B cell (primary cell): ENCODE measurements around the gene SRPK1. TPM values are rescaled to one million over a fixed set of nuclear protein-coding genes. Genes with fewer than 3 reads are reported as not detected.

Experiments
- ATAC-seq: fragments of 200-7000 bp; cut with Tn5 transposase; one replicate; pipeline ENCODE4 v1.10.0; 2021; ENCODE audit warnings: low read depth, mild to moderate bottlenecking, moderate number of reproducible peaks, moderate library complexity
- CTCF ChIA-PET: fragments of 350-600 bp; sonication (Branson Sonifier 250); formaldehyde crosslinking; loops from one replicate; lab custom pipeline; 2021; ENCODE audit warnings: antibody characterized with exemption, inconsistent platforms; lab: Charles Lee
- POLR2A ChIA-PET: fragments of 350-600 bp; sonication (Branson Sonifier 250); formaldehyde crosslinking; loops from one replicate; lab custom pipeline; 2021; ENCODE audit warnings: antibody characterized with exemption; lab: Charles Lee
- DNase-seq: peaks from one replicate; pipeline ENCODE4 v3.0.0; 2013
- H2AFZ ChIP-seq: 2 replicates; pipeline ENCODE4 v1.6.1; 2012; ENCODE audit warnings: mild to moderate bottlenecking, low read depth, low read length; ENCODE audit not compliant: insufficient read depth, poor library complexity, severe bottlenecking
- H3K27ac ChIP-seq, 2 donors: 1 replicate in 1 of 2; 2 replicates in 1 of 2; pipeline ENCODE4 v1.5.1; 2012 to 2013; ENCODE audit warnings: low read length in 2 of 2, mild to moderate bottlenecking in 2 of 2, moderate library complexity in 1 of 2
- H3K27me3 ChIP-seq, 4 experiments: fragments of 200-600 bp in 1 of 4; sonication (generic) in 1 of 4; replicated peaks in 1 of 4; 1 replicate in 2 of 4; 2 replicates in 2 of 4; pipeline versions ENCODE4 v1.6.1 to v1.7.0; 2013 to 2016; ENCODE audit warnings: low read length in 3 of 4, mild to moderate bottlenecking in 2 of 4, mixed read lengths in 1 of 4, moderate library complexity in 1 of 4; ENCODE audit not compliant: insufficient read depth in 4 of 4, control insufficient read depth in 3 of 4; ENCODE audit errors: control extremely low read depth in 1 of 4
- H3K36me3 ChIP-seq, 2 experiments: replicated peaks in 1 of 2; 1 replicate in 1 of 2; 2 replicates in 1 of 2; pipeline versions ENCODE4 v1.6.1 to v1.7.1; 2013; ENCODE audit warnings: low read length in 1 of 2; ENCODE audit not compliant: insufficient read depth in 2 of 2, control insufficient read depth in 1 of 2; ENCODE audit errors: control extremely low read depth in 1 of 2, extremely low read depth in 1 of 2
- H3K4me1 ChIP-seq, 2 donors: fragments of 200-600 bp in 1 of 2; sonication (generic) in 1 of 2; 1 replicate in 1 of 2; 2 replicates in 1 of 2; pipeline versions ENCODE4 v1.5.1 to v1.6.1; 2013 to 2017; ENCODE audit warnings: low read length in 2 of 2; ENCODE audit not compliant: control insufficient read depth in 2 of 2, insufficient read depth in 2 of 2
- H3K4me2 ChIP-seq: replicated peaks from 2 replicates; pipeline ENCODE3; 2012; ENCODE audit warnings: mild to moderate bottlenecking, low read depth, low read length; ENCODE audit not compliant: poor library complexity, severe bottlenecking
- H3K4me3 ChIP-seq, 5 experiments: fragments of 200-600 bp in 1 of 5; sonication (generic) in 1 of 5; 1 replicate in 3 of 5; 2 replicates in 2 of 5; pipeline versions ENCODE4 v1.5.1 to v1.7.0; 2011 to 2016; ENCODE audit warnings: low read length in 4 of 5, mild to moderate bottlenecking in 4 of 5, low read depth in 2 of 5, control low read depth in 1 of 5, moderate library complexity in 1 of 5; ENCODE audit not compliant: insufficient read depth in 1 of 5; ENCODE audit errors: control extremely low read depth in 1 of 5, extremely low read depth in 1 of 5
- H3K79me2 ChIP-seq: fragments of 200-600 bp; sonication (generic); one replicate; pipeline ENCODE4 v1.6.0; 2016; ENCODE audit warnings: low read length; ENCODE audit not compliant: control insufficient read depth, insufficient read depth
- H3K9ac ChIP-seq: fragments of 200-600 bp; sonication (generic); 2 replicates; pipeline ENCODE4 v1.6.1; 2017; ENCODE audit warnings: mild to moderate bottlenecking, low read length, moderate library complexity
- H3K9me3 ChIP-seq, 3 donors: one replicate each; pipeline versions ENCODE4 v1.6.1 to v1.7.1; 2013; ENCODE audit warnings: low read length in 2 of 3; ENCODE audit not compliant: control insufficient read depth in 2 of 3, insufficient read depth in 1 of 3; ENCODE audit errors: control extremely low read depth in 1 of 3
- H4K20me1 ChIP-seq: 2 replicates; pipeline ENCODE4 v1.6.0; 2012; ENCODE audit warnings: mild to moderate bottlenecking, low read length; ENCODE audit not compliant: insufficient read depth, control insufficient read depth, poor library complexity, severe bottlenecking
- H3K27ac Mint-ChIP-seq: one replicate; pipeline ENCODE4 v1.8.0; 2021; ENCODE audit warnings: mixed read lengths
- H3K27me3 Mint-ChIP-seq: one replicate; pipeline ENCODE4 v1.8.0; 2021; ENCODE audit warnings: mixed read lengths
- H3K4me1 Mint-ChIP-seq: one replicate; pipeline ENCODE4 v1.8.0; 2021; ENCODE audit warnings: mixed read lengths
- H3K4me3 Mint-ChIP-seq: one replicate; pipeline ENCODE4 v1.8.0; 2021; ENCODE audit warnings: mixed read lengths
- H3K9me3 Mint-ChIP-seq: one replicate; pipeline ENCODE4 v1.8.0; 2022; ENCODE audit warnings: mixed read lengths; ENCODE audit not compliant: insufficient read depth
- CTCF ChIP-seq: fragments of 200-600 bp; IDR thresholded peaks from one replicate; pipeline ENCODE4 v1.8.0; 2022; ENCODE audit warnings: antibody characterized with exemption, mild to moderate bottlenecking
- EZH2 ChIP-seq: IDR thresholded peaks from 2 replicates; pipeline ENCODE4 v1.6.1; 2012; ENCODE audit warnings: borderline replicate concordance, low read depth, mild to moderate bottlenecking, moderate library complexity, low read length; ENCODE audit not compliant: insufficient read depth, poor library complexity, severe bottlenecking
- WGBS: methylation state at CpG from one replicate; pipeline ENCODE4 v1.1.5; 2013; ENCODE audit warnings: missing lambda C conversion rate; ENCODE audit not compliant: insufficient coverage; 5-methylcytosine and 5-hydroxymethylcytosine counted together
- intact Hi-C: fragments of 100-400 bp; cut with micrococcal nuclease; formaldehyde crosslinking; loops from one replicate; pipeline ENCODE4 v1.10.0; 2022
- polyA plus RNA-seq: library from polyadenylated mRNA; depleted of rRNA; stranded (reverse); fragments of >200 nt; gene quantifications from 2 replicates; pipeline ENCODE4 v1.2.3, GENCODE V29; 2012
- total RNA-seq, 2 donors: library from RNA; stranded (reverse); fragments of 120-200 nt in 1 of 2; gene quantifications; 1 replicate in 1 of 2; 2 replicates in 1 of 2; pipeline versions ENCODE4 v1.2.3 to v1.2.4, GENCODE V29; 2013 to 2022

The SRPK1 gene
- total and polyA plus RNA-seq, 2 donors (not counting 1 experiment from before 2014, with no cell fraction given), result 9.7 to 53.3 TPM

DNA sequence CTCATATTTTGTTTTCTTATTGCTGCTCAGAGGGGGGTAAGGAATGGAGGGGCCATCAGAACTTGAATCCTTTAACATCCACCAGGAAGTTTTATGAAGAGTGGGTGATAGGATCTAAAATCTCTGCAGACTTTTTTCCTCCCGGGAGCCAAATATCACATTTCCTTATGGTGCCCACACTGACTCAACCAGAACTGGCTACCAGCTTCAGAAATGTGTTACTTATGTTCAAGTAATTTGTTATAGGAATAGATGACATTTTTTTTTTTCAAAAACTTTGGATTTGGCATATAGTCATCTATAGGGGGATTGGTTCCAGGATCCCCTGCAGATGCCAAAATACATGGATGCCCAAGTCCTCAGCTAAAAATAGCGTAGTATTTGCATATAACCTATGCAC lies 97.3 kb downstream of the SRPK1 start:
- WGBS, result no CpG with 5 or more reads among the region's 2 CpGs
- Mint-ChIP-seq H3K27me3 (peaks cover 12% of the 10 kb centered on the region), H3K4me3 (no peak overlapping the region), H3K4me1 (peaks cover 8% of the 10 kb centered on the region), H3K27ac (no peak overlapping the region), H3K9me3 (no peaks in the 10 kb centered on the region)
- ChIA-PET POLR2A (no interaction called here), CTCF (interaction anchor here (0.7 kb wide), 1 partner anchor 583 kb away, joined by 4 read pairs; no protein-coding TSS in a partner anchor)
- no peak overlapping the region for H3K4me2 ChIP-seq
- peaks cover 0 to 2% (median 0%) of the 10 kb centered on the region in 3 donors for H3K9me3 ChIP-seq
- ATAC-seq (no peak), DNase-seq (no peak)
- no peaks in the 10 kb centered on the region for H4K20me1 ChIP-seq
- no peak for TF ChIP-seq EZH2
- no peak for TF ChIP-seq CTCF
- H3K9ac ChIP-seq, result no peak overlapping the region
- no peak overlapping the region for H2AFZ ChIP-seq
- no peaks in the 10 kb centered on the region for H3K36me3 ChIP-seq
- H3K79me2 ChIP-seq, result no peaks in the 10 kb centered on the region
- H3K27ac ChIP-seq, result no peak overlapping the region
- H3K27me3 ChIP-seq, result no peaks in the 10 kb centered on the region
- H3K4me3 ChIP-seq, result no peak overlapping the region
- intact Hi-C loops, result no loop called here
- H3K4me1 ChIP-seq, result no peaks in the 10 kb centered on the region

GRCh38 chr6:35817515-35817914 lies 103.4 kb downstream of the SRPK1 start:
- Histone ChIP-seq H3K27me3 (peaks cover 0 to 13% (median 0%) of the 10 kb centered on the region in 4 experiments), H3K36me3 (no peaks in the 10 kb centered on the region), H3K4me1 (no peaks in the 10 kb centered on the region), H3K4me3 (no peak overlapping the region), H2AFZ (no peak overlapping the region), H3K4me2 (no peak overlapping the region), H3K79me2 (no peaks in the 10 kb centered on the region), H3K9me3 (peaks cover 0 to 20% (median 6%) of the 10 kb centered on the region in 3 donors), H4K20me1 (no peaks in the 10 kb centered on the region), H3K27ac (no peak overlapping the region), H3K9ac (no peak overlapping the region)
- Mint-ChIP-seq H3K4me1 (peaks cover 4% of the 10 kb centered on the region), H3K4me3 (no peak overlapping the region), H3K27me3 (peaks cover 4% of the 10 kb centered on the region), H3K27ac (no peak overlapping the region), H3K9me3 (peaks cover 2% of the 10 kb centered on the region)
- intact Hi-C loops, result no loop called here
- POLR2A ChIA-PET, result no interaction called here
- no peak for DNase-seq
- ATAC-seq, result no peak
- CTCF ChIA-PET, result no interaction called here
- TF ChIP-seq CTCF (no peak), EZH2 (no peak)
